ENCODE data around the gene CD3D. TPM values are rescaled to one million over a fixed set of nuclear protein-coding genes. Genes with fewer than 3 reads are reported as not detected.
"Not testable (repeated sequence)": the region's sequence is repeated elsewhere in the genome, so short reads cannot be mapped to it uniquely, and the experiment has no call there.

CD3D gene
- total RNA-seq, 1 donor from 2014 or later, result not detected

DNA sequence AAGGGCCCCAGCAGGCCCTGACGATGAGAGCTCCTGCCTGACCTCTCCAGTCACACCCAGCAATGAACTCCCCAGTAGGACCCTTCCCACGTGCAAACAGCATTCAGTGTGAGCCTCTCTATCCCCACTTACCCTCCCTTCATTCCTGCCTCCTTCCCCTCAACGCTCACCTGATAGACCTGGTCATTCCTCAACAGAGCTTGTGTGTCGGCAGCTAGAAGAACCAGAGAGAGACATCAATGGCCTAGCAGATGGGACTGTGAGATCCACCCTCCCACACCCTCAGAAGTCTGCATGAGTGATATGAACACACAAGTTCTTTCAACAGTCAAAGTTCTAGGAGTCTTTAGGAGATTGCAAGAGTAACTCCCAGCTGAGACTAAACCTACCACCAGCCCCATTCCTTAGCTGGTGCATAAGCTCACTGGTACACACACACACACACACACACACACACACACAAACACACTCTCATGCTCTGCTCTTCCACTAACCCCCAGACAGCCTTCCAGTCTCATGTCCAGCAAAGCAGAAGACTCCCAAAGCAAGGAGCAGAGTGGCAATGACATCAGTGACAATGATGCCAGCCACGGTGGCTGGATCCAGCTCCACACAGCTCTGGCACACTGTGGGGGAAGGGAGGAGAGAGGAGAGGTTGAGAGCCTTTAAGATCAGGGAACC is 3.1 kb downstream of the CD3D start:
- no peak for DNase-seq (ENCODE audit: low read depth in 2 of 2)

GRCh38 chr11:118338637-118339061 is 3.9 kb downstream of the CD3D start:
- no peak for DNase-seq (ENCODE audit: low read depth in 2 of 2)

- DNase-seq (ENCODE audit: low read depth in 2 of 2), result no peak
Measured at GRCh38 chr11:118334745-118335144, 7.8 kb downstream of the CD3D start.

GRCh38 chr11:118328745-118329144 is 13.8 kb downstream of the CD3D start:
- DNase-seq (ENCODE audit: low read depth in 2 of 2), result no peak

DNA sequence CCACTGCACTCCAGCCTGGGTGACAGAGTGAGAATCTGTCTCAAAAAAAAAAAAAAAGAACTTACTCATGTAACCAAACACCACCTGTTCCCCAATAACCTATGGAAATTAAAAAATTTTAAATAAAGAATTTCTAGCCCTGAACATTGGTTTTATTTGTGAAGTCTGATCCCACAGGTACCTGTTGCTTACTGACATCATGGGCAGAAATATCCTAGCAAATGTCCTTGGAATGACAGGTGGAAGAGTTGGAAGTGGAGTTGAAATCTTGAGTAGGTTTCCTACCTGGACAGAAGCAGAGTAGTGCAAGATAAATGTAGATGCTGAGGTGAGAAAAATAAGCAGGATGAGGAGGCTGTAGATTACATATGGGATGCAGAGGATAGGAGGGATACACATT is 17.2 kb downstream of the CD3D start:
- no peak for DNase-seq (ENCODE audit: low read depth in 2 of 2)

DNA sequence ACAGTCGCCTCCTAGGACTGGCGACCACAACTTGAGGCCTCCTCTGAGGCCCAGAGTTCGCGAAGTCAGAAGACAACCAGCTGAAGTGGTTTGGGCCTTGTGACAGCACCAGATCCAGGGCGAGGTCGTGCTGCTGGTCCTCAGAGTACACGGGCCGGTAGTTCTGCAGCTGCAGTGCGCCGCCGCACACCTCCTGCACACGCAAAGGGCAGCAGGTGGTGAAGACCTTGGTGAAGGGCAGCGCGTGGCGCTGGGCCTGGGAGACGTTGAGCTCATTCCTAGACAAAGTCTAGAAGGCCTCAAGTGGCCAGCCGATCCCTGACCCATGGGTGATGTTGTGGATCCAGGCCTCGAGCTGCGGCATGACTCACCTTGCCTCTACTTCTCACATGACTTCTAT is 19.8 kb downstream of the CD3D start:
- DNase-seq (ENCODE audit: low read depth in 2 of 2), result no peak

DNA sequence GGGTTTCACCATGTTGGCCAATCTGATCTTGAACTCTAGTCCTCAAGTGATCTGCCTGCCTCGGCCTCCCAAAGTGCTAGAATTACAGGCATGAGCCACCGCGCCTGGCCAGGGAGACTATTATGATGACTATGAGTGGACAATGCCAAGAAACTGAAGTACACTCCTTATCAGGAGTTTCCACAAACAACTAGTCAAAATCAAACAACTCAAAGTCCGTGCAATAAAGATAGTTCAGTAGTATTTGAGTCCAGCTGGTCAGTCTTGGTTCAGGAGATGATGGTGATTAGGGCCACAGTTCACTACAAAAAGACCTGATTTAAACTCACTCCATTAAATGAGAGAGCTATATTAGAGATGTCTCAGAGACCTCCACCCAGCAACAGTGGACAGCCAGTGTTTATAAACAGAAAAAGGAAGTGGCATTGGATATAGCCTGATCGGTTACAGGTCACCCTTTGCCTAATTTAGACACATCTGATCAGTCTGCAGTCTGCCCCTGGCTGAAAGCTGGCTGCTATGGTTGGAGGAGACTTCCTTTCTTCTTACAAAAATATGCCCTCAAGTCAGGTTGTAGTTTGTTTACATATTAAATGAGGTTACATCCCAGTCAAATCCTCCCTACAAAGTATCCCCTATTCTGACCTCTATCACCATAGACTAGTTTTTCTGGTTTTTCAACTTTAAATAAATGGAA is 21.0 kb downstream of the CD3D start:
- no peak for DNase-seq (ENCODE audit: low read depth in 2 of 2)

GRCh38 chr11:118320515-118320914 is 22.0 kb downstream of the CD3D start:
- no peak for DNase-seq (ENCODE audit: low read depth in 2 of 2)

- DNase-seq (ENCODE audit: low read depth in 2 of 2), result no peak
Measured at GRCh38 chr11:118319337-118319707, 23.2 kb downstream of the CD3D start.

- no peak for DNase-seq (ENCODE audit: low read depth in 2 of 2)
Measured at GRCh38 chr11:118318581-118319336, 23.7 kb downstream of the CD3D start.

- no peak for DNase-seq (ENCODE audit: low read depth in 2 of 2)
Measured at GRCh38 chr11:118318124-118318523, 24.4 kb downstream of the CD3D start.

DNA sequence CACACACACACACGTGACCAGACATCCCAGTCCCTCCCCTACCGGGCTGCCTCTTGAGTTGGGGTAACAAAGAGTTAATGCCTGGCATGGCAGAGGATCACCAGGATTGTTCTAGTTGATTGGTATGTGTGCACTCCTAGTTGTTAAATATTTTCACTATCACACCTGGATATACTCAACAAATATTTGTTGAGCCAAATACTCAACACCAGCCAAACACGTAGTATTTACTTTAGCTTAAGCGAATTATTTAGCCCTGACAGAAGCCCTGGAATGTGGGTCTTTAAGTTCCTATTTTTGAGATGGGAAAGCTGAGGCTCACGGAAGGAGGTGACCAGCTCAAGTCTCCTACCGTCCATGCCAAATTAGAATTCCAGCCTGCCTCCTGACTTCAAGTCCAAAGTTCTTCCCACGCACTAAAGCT is 27.5 kb downstream of the CD3D start:
- no peak for DNase-seq (ENCODE audit: low read depth in 2 of 2)

DNA sequence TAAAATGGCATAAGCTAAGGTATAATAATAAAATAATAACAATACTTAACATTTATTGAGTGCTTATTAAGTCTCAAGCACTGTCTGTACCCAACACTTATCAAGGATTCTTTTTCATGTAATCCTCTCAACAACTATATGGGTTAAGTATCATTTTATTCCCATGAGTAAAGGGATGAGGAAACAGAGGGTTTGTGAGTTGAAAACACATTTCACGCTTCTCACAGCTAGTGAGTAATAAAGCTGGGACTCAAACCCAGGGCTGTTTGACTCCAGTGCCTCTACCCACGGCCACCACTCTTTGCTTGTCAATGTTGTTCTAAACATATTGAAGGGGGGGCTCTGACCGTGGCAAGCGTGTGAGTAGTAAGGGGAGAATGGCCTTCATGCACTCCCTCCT is 29.3 kb downstream of the CD3D start:
- DNase-seq (ENCODE audit: low read depth in 2 of 2), result no peak

DNA sequence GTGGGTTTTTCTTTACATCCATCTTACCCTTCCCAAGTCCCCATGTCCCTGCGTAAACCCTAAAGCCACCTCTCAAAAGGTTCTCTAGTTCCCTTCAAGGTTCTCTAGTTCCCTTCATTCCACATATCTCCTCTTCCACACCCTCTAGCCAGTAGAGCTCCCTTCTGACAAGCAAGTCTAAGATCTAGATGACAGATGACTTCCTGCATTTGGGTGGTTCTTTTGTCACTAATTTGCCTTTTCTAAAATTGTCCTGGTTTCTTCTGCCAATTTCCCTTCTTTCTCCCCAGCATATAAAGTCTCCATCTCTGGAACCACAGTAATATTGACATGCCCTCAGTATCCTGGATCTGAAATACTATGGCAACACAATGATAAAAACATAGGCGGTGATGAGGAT is 30.2 kb downstream of the CD3D start:
- no peak for DNase-seq (ENCODE audit: low read depth in 2 of 2)

- peak in 1 of 2 donors; percentile 45 for DNase-seq (ENCODE audit: low read depth in 2 of 2)
Measured at GRCh38 chr11:118311518-118311917, 31.0 kb downstream of the CD3D start.

DNA sequence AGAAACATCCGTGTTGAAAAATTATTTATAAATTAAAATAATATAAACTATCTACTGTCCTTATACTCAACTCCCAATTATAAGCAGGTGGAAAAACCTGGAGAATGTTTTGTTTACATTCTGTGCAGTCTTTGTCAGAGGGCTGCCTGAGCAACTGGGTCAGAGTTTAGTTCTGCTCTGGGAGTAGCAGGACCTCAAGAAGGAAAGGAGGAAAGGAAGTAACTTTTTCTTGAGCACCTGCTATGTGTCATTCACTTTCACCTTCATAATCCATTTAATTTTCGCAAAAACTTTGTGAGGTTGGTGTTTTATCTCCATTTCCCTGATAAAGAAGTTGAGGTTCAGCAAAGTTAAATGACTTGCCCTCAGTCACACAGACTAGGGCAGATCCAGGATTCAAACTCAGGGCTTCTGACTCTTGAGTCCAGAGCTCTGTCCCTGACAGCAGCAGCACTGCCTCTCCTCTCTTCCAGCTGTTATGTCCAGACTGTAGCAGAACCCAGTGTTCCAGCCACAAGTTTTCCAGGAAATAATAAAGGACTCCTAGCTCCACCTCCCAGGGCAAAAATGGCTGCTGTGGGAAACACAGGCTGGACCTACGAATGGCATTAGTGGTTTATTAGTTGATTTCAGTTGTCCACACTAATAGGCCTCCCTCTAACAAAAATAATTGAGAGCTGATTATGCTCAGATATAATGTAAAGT is 31.6 kb downstream of the CD3D start:
- peak; percentile 18 to 31 for DNase-seq (ENCODE audit: low read depth in 2 of 2)

- no peak for DNase-seq (ENCODE audit: low read depth in 2 of 2)
Measured at GRCh38 chr11:118310271-118310670, 32.2 kb downstream of the CD3D start.

DNA sequence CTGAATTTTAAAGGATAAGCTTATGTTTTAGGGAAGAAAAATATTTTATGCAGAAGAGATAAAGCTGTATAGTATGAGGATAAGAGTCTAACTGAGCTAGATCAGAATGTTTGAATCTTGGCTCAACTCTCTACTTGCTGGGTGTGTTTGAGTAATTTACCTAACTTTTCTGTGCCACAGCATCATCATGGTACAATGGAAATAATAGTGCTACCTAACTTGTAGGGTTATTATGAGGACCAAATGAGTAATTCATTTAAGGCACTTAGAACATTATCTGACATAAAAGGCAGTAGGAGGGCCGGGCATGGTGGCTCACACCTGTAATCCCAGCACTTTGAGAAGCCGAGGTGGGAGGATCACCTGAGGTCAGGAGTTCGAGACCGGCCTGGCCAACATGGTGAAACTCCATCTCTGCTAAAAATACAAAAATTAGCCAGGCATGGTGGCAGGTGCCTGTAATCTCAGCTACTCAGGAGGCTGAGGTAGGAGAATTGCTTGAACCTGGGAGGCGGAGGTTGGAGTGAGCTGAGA is 33.4 kb downstream of the CD3D start:
- DNase-seq (ENCODE audit: low read depth in 2 of 2), result not testable (repeated sequence)

GRCh38 chr11:118306556-118306955 is 35.9 kb downstream of the CD3D start:
- no peak for DNase-seq (ENCODE audit: low read depth in 2 of 2)

DNA sequence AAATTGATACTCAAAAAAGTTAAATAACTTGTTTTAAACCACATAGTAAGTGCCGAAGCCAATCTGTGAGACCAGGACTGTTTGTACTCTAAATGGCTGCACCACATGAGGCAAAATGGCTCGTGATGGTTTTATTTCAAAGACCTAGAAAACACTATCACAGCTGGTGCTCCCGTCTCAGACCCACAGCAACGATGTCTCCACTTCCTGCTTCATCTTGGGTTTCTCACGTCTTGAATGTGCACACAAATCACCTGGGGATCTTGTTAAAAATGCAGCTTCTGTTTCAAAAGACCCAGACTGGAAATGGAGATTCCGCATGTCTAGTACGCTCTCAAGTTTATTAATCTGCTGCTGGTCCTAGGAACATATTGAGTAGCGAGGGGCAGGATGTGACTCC is 36.8 kb downstream of the CD3D start:
- no peak for DNase-seq (ENCODE audit: low read depth in 2 of 2)

DNA sequence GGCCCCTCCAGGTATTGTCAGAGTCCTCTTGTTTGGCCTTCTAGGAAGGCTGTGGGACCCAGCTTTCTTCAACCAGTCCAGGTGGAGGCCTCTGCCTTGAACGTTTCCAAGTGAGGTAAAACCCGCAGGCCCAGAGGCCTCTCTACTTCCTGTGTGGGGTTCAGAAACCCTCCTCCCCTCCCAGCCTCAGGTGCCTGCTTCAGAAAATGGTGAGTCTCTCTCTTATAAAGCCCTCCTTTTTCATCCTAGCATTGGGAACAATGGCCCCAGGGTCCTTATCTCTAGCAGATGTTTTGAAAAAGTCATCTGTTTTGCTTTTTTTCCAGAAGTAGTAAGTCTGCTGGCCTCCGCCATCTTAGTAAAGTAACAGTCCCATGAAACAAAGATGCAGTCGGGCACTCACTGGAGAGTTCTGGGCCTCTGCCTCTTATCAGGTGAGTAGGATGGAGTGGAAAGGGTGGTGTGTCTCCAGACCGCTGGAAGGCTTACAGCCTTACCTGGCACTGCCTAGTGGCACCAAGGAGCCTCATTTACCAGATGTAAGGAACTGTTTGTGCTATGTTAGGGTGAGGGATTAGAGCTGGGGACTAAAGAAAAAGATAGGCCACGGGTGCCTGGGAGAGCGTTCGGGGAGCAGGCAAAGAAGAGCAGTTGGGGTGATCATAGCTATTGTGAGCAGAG is 37.8 kb downstream of the CD3D start, which contains the start of gene CD3E:
TSS of gene CD3E (plus strand) at position 163 of the 681 bp plus-strand sequence. CDS start at position 386, 223 bp downstream.
- no peak for DNase-seq (ENCODE audit: low read depth in 2 of 2)
